Sigmoid colon (tissue), 7 donors: ENCODE measurements around the gene DNAJC21. TPM values are rescaled to one million over a fixed set of nuclear protein-coding genes. Genes with fewer than 3 reads are reported as not detected.

Experiments used
- DNase-seq: peaks from one replicate; pipeline ENCODE4 v3.0.0-alpha.2; 2019
- H3K27ac ChIP-seq, 4 donors: fragments of 200-600 bp; sonication (generic); one replicate each; pipeline ENCODE4 v1.5.1; 2016 to 2019; ENCODE audit warnings: mild to moderate bottlenecking in 1 of 4
- H3K27me3 ChIP-seq, 3 donors: fragments of 200-600 bp; sonication (generic); one replicate each; pipeline ENCODE4 v1.5.1; 2019; ENCODE audit warnings: mild to moderate bottlenecking in 1 of 3
- H3K36me3 ChIP-seq, 4 donors: fragments of 200-600 bp; sonication (generic); one replicate each; pipeline ENCODE4 v1.5.1; 2016 to 2019
- H3K4me1 ChIP-seq, 4 donors: fragments of 200-600 bp; sonication (generic); one replicate each; pipeline ENCODE4 v1.5.1; 2017 to 2019
- H3K4me3 ChIP-seq, 4 donors: fragments of 200-600 bp; sonication (generic); one replicate each; pipeline ENCODE4 v1.5.1; 2017 to 2019; ENCODE audit warnings: mild to moderate bottlenecking in 2 of 4, moderate library complexity in 1 of 4
- H3K9me3 ChIP-seq, 4 donors: fragments of 200-600 bp in 3 of 4; sonication (generic) in 3 of 4; one replicate each; pipeline versions ENCODE4 v1.5.1 to v1.6.1; 2013 to 2019
- EP300 ChIP-seq, 4 donors: sonication (generic); formaldehyde crosslinking; IDR thresholded peaks; one replicate each; pipeline ENCODE4 v1.6.1; 2017; ENCODE audit warnings: antibody characterized with exemption in 4 of 4
- POLR2A ChIP-seq, 2 donors: fragments of 450-650 bp; IDR thresholded peaks; one replicate each; pipeline ENCODE4 v1.6.1; 2016; ENCODE audit warnings: antibody characterized with exemption in 2 of 2, mild to moderate bottlenecking in 2 of 2, moderate library complexity in 2 of 2
- POLR2AphosphoS5 ChIP-seq, 4 donors: sonication (generic); formaldehyde crosslinking; IDR thresholded peaks; one replicate each; pipeline ENCODE4 v1.6.1; 2017; ENCODE audit warnings: antibody characterized with exemption in 4 of 4
- WGBS, 2 donors: extraction: QIAGEN DNeasy Blood & Tissue Kit; methylation state at CpG; one replicate each; pipeline ENCODE4 v1.1.7; 2013; 5-methylcytosine and 5-hydroxymethylcytosine counted together
- intact Hi-C: fragments of 100-400 bp; cut with DNase I; formaldehyde crosslinking; loops from one replicate; pipeline ENCODE4 v1.15.1; 2023
- polyA plus RNA-seq, 3 donors: library from polyadenylated mRNA; stranded (reverse); fragments of 200-250 nt; gene quantifications; one replicate each; pipeline ENCODE4 v1.2.3, GENCODE V29; 2013
- total RNA-seq, 4 donors: library from RNA; depleted of rRNA; stranded (reverse); fragments of >200 nt; gene quantifications; one replicate each; pipeline ENCODE4 v1.1.0, GENCODE V29; 2016
- TF ChIP-seq, protein P1 (sequence below), 4 experiments: fragments of 450-650 bp in 3 of 4; fragments of 200-600 bp in 1 of 4; IDR thresholded peaks; one replicate each; pipeline ENCODE4 v1.5.1; 2016 to 2019; ENCODE audit warnings: antibody characterized with exemption in 4 of 4, mild to moderate bottlenecking in 3 of 4, moderate library complexity in 2 of 4
- donor health status: healthy with polysubstance abuse.
- donor health status: Bipolar disorder and iron deficiency.
- donor health status: healthy.

Gene DNAJC21
- total and polyA plus RNA-seq, 7 donors, result 26.4 to 47.1 (median 40.6) TPM

DNA sequence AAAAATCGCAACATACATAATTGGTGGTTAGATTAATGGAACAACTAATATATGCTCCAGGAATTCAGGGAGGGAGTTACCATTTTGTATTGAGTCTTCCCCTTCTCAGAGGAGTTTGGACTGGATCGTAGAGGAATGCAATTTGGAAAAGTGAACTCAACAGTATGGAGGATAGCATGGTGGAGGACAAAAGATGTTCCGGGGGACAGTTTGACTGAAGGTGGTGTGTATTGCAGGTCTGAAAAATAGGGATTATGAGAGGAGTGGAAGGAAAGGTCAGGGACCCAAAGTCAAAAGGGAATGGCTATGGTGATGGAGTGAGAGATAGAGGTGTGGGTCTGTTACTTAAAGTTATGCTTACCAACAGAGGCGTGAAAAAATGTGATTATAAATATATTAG lies 1.5 kb downstream of the DNAJC21 start:
- no peak for TF ChIP-seq POLR2A (IDR thresholded peaks at IDR 0.05)
- TF ChIP-seq, protein P1, sequence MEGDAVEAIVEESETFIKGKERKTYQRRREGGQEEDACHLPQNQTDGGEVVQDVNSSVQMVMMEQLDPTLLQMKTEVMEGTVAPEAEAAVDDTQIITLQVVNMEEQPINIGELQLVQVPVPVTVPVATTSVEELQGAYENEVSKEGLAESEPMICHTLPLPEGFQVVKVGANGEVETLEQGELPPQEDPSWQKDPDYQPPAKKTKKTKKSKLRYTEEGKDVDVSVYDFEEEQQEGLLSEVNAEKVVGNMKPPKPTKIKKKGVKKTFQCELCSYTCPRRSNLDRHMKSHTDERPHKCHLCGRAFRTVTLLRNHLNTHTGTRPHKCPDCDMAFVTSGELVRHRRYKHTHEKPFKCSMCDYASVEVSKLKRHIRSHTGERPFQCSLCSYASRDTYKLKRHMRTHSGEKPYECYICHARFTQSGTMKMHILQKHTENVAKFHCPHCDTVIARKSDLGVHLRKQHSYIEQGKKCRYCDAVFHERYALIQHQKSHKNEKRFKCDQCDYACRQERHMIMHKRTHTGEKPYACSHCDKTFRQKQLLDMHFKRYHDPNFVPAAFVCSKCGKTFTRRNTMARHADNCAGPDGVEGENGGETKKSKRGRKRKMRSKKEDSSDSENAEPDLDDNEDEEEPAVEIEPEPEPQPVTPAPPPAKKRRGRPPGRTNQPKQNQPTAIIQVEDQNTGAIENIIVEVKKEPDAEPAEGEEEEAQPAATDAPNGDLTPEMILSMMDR (IDR thresholded peaks at IDR 0.05), result no peak
- Histone ChIP-seq H3K36me3 (peaks cover 0 to 14% (median 4%) of the 10 kb centered on the region in 4 donors), H3K4me1 (peaks cover 0 to 24% (median 19%) of the 10 kb centered on the region in 4 donors), H3K27ac (peak overlapping the region; percentile 87 to 97 (median 96)), H3K27me3 (no peaks in the 10 kb centered on the region), H3K9me3 (no peaks in the 10 kb centered on the region), H3K4me3 (peak overlapping the region; percentile 60 to 95 (median 86))
- intact Hi-C loops, result loop anchor here (1.0 kb wide), 1 partner anchor 16 kb away; the partner anchor contains the start of genes BRIX1 and RAD1
- no peak for DNase-seq
- 59 to 80% methylated on average over 4 of the region's 4 CpGs for WGBS, 2 donors

DNA sequence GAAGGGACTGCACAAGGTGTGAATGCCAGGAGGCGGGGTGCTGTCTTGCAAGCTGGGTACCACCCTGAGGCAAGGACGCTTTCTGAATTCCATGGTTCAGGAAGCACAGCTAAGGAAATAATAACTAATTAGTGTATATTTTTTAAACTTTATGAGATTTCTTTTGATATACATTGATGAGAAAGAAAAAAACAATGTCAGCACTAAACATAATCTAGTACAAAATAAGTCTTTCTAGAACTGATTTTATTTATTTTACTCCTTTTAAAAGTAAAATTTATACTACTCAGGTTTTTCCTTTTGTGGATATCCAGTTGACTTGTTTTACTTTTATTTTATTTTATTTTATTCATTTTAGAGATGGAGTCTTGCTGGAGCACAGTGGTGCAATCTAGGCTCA lies 3.6 kb downstream of the DNAJC21 start:
- Histone ChIP-seq H3K4me1 (peaks cover 0 to 24% (median 19%) of the 10 kb centered on the region in 4 donors), H3K9me3 (no peaks in the 10 kb centered on the region), H3K27ac (no peak overlapping the region), H3K27me3 (no peaks in the 10 kb centered on the region), H3K36me3 (peaks cover 8 to 24% (median 19%) of the 10 kb centered on the region in 4 donors), H3K4me3 (no peak overlapping the region)
- no peak for DNase-seq
- TF ChIP-seq POLR2A (IDR thresholded peaks at IDR 0.05) (no peak), POLR2AphosphoS5 (IDR thresholded peaks at IDR 0.05) (no peak), EP300 (IDR thresholded peaks at IDR 0.05) (no peak)
- TF ChIP-seq, protein P1 (IDR thresholded peaks at IDR 0.05), result no peak
- intact Hi-C loops, result no loop called here
- WGBS, 2 donors, result 93 to 95% methylated on average over 2 of the region's 2 CpGs

DNA sequence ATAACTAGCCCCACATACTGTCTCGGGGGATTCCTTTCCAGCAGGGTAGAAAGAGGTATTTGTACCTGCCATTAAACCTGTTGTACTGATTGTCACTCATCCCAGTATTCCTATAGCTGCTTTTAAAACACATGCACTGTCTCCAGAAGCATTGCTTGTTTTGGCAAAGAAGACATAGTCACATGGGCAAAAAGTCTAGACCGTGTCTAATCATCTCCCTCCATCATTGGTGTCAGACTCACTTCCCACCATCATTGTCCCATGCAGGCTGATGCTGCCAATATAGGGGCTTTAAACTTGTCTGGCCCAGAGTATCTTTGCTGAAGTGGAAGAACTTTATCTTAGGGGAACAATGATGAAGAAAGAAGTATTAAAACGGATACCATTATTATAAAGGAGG lies 12.6 kb downstream of the DNAJC21 start:
- DNase-seq, result no peak
- Histone ChIP-seq H3K9me3 (no peaks in the 10 kb centered on the region), H3K4me1 (no peaks in the 10 kb centered on the region), H3K4me3 (no peak overlapping the region), H3K27ac (no peak overlapping the region), H3K27me3 (no peaks in the 10 kb centered on the region), H3K36me3 (peaks cover 19 to 93% (median 31%) of the 10 kb centered on the region in 4 donors)
- intact Hi-C loops, result no loop called here
- WGBS, 2 donors, result 94 to 96% methylated on average over 3 of the region's 3 CpGs
- TF ChIP-seq POLR2A (IDR thresholded peaks at IDR 0.05), result no peak
- TF ChIP-seq, protein P1 (IDR thresholded peaks at IDR 0.05), result no peak
- no peak for TF ChIP-seq POLR2AphosphoS5 (IDR thresholded peaks at IDR 0.05)
- TF ChIP-seq EP300 (IDR thresholded peaks at IDR 0.05), result no peak

DNA sequence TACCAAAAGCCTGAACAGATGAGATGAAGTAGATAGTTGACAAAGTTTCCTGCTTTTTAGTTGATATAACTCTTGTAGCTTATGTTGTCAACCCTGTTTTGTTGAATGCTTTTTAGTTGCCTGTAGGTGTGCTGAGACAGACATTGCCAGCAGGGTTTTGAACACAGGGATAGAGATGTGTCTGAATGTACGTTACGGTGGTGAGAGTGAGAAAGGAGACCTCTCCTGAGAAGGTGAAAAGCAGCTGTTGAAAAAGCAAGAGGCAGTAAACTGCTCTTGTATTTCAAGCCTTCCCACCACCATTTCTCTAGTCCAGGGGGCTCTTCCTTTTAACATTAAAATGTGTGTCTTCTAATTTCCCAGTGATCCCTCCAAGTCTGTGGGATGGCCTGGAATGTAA lies 14.7 kb downstream of the DNAJC21 start:
- Histone ChIP-seq H3K36me3 (peaks cover under 1 to 90% (median 19%) of the 10 kb centered on the region in 4 donors), H3K27ac (no peak overlapping the region), H3K27me3 (no peaks in the 10 kb centered on the region), H3K4me3 (no peak overlapping the region), H3K4me1 (no peaks in the 10 kb centered on the region), H3K9me3 (no peaks in the 10 kb centered on the region)
- 98% methylated on average over 2 of the region's 2 CpGs for WGBS, 2 donors
- DNase-seq, result no peak
- intact Hi-C loops, result no loop called here
- TF ChIP-seq, protein P1 (IDR thresholded peaks at IDR 0.05), result no peak
- no peak for TF ChIP-seq POLR2A (IDR thresholded peaks at IDR 0.05)
- TF ChIP-seq EP300 (IDR thresholded peaks at IDR 0.05), result no peak
- no peak for TF ChIP-seq POLR2AphosphoS5 (IDR thresholded peaks at IDR 0.05)

DNA sequence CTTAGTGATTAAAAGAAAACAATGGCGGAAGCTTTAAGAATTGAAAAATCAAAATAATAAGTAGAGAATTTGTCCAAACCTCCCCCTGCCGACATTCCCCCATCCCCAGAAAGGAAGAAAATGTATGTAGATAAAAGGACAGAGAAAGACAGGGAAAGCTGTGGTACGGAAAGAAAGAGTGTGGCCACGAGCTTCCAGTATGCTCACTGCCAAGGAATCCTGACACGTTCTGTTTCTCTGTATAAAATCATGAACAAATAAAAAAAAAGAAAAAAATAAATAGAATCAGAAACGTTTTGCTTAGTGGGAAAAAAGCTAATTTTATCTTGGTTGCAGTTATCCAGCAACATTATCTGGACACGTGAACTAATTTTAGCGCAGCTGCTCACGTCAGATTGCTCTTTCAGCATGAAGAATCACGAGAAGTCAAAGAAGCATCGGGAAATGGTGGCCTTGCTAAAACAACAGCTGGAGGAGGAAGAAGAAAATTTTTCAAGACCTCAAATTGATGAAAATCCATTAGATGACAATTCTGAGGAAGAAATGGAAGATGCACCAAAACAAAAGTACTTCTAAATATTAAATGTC lies 15.2 kb downstream of the DNAJC21 start:
- intact Hi-C loops, result no loop called here
- no peak for DNase-seq
- Histone ChIP-seq H3K4me3 (no peak overlapping the region), H3K36me3 (peaks cover 0 to 88% (median 19%) of the 10 kb centered on the region in 4 donors), H3K4me1 (no peaks in the 10 kb centered on the region), H3K27me3 (no peaks in the 10 kb centered on the region), H3K27ac (no peak overlapping the region), H3K9me3 (no peaks in the 10 kb centered on the region)
- no peak for TF ChIP-seq EP300 (IDR thresholded peaks at IDR 0.05)
- TF ChIP-seq, protein P1 (IDR thresholded peaks at IDR 0.05), result no peak
- no peak for TF ChIP-seq POLR2AphosphoS5 (IDR thresholded peaks at IDR 0.05)
- no peak for TF ChIP-seq POLR2A (IDR thresholded peaks at IDR 0.05)
- 89 to 94% methylated on average over 11 of the region's 11 CpGs for WGBS, 2 donors
